Kidney glomerular epithelial cell (primary cell): ENCODE data around the gene SIT1.
A peak's percentile ranks its signal among the peaks of the same experiment; 100 is the strongest.

ENCODE experiments used
- DNase-seq: peaks from one replicate; lab custom pipeline; 2025; lab: John Stamatoyannopoulos, UW

Gene SIT1

GRCh38 chr9:35650341-35651158 is at the start of gene SIT1:
Gene SIT1 (minus strand): TSS chr9:35650931. CDS start chr9:35650853, 78 bp downstream.
- no peak for DNase-seq

- no peak for DNase-seq
These were observed 49.3 kb upstream of the SIT1 start for GRCh38 chr9:35700031-35700430.

GRCh38 chr9:35698231-35698630 is 47.5 kb upstream of the SIT1 start:
- DNase-seq: no peak

- DNase-seq: no peak
These were observed 46.8 kb upstream of the SIT1 start for GRCh38 chr9:35697486-35697885.

- DNase-seq: no peak
These were observed 45.9 kb upstream of the SIT1 start for GRCh38 chr9:35696520-35697215.

GRCh38 chr9:35695943-35696401 is 45.2 kb upstream of the SIT1 start:
- no peak for DNase-seq

GRCh38 chr9:35691757-35692301 is 41.1 kb upstream of the SIT1 start:
- no peak for DNase-seq

GRCh38 chr9:35691334-35691650 is 40.6 kb upstream of the SIT1 start:
- DNase-seq: no peak

- DNase-seq: peak; percentile 60
These were observed 40.0 kb upstream of the SIT1 start for GRCh38 chr9:35690614-35691333.

GRCh38 chr9:35690294-35690613 is 39.5 kb upstream of the SIT1 start:
- DNase-seq: no peak

- peak; percentile 24 for DNase-seq
These were observed 39.0 kb upstream of the SIT1 start, which contains the start of gene TPM2 for GRCh38 chr9:35689542-35690293. Gene TPM2 (minus strand): TSS chr9:35689925. CDS start chr9:35689817, 108 bp downstream.

- peak; percentile 46 for DNase-seq
These were observed 38.1 kb upstream of the SIT1 start for GRCh38 chr9:35688558-35689541.

- DNase-seq: no peak
These were observed 37.3 kb upstream of the SIT1 start for GRCh38 chr9:35687972-35688557.

GRCh38 chr9:35687306-35687705 is 36.6 kb upstream of the SIT1 start:
- DNase-seq: no peak

- DNase-seq: no peak
These were observed 35.8 kb upstream of the SIT1 start for GRCh38 chr9:35686222-35687203.

GRCh38 chr9:35685506-35685905 is 34.8 kb upstream of the SIT1 start:
- no peak for DNase-seq

- DNase-seq: no peak
These were observed 34.2 kb upstream of the SIT1 start for GRCh38 chr9:35684921-35685320.

- DNase-seq: no peak
These were observed 32.6 kb upstream of the SIT1 start for GRCh38 chr9:35683323-35683722.
